C4-2B (cell line): ENCODE measurements around the gene TEDC2.

Experiments
- H3K27ac ChIP-seq: fragments of 450-650 bp; 2 replicates; pipeline ENCODE4 v1.5.1; 2017
- ZFX ChIP-seq: fragments of 450-650 bp; IDR thresholded peaks from 2 replicates; pipeline ENCODE4 v1.6.1; 2017
- TF ChIP-seq, protein P1 (sequence below): fragments of 450-650 bp; conservative IDR thresholded peaks from 2 replicates; pipeline ENCODE4 v1.5.1; 2017; ENCODE audit warnings: mild to moderate bottlenecking

TEDC2 gene

DNA sequence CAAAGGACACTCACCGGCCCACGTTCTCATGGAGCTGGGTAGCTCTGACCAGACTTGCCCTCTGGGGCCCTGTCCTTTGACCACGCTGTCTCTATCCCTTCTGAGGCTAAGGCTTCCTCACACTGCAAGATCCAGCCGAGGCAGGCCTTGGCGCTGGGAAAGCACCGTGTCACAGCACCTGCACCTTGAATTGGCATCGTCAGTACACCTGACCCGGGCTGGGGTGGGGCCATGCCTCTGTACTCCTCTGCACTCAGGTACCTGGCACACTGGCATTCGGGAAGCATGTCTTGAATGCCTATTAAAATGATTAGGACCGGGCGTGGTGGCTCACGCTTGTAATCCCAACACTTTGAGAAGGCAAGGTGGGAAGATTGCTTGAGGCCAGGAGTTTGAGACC is 21.0 kb downstream of the TEDC2 start:
- no peak overlapping the region for H3K27ac ChIP-seq
- TF ChIP-seq, protein P1, sequence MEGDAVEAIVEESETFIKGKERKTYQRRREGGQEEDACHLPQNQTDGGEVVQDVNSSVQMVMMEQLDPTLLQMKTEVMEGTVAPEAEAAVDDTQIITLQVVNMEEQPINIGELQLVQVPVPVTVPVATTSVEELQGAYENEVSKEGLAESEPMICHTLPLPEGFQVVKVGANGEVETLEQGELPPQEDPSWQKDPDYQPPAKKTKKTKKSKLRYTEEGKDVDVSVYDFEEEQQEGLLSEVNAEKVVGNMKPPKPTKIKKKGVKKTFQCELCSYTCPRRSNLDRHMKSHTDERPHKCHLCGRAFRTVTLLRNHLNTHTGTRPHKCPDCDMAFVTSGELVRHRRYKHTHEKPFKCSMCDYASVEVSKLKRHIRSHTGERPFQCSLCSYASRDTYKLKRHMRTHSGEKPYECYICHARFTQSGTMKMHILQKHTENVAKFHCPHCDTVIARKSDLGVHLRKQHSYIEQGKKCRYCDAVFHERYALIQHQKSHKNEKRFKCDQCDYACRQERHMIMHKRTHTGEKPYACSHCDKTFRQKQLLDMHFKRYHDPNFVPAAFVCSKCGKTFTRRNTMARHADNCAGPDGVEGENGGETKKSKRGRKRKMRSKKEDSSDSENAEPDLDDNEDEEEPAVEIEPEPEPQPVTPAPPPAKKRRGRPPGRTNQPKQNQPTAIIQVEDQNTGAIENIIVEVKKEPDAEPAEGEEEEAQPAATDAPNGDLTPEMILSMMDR, result no peak
- TF ChIP-seq ZFX, result no peak

DNA sequence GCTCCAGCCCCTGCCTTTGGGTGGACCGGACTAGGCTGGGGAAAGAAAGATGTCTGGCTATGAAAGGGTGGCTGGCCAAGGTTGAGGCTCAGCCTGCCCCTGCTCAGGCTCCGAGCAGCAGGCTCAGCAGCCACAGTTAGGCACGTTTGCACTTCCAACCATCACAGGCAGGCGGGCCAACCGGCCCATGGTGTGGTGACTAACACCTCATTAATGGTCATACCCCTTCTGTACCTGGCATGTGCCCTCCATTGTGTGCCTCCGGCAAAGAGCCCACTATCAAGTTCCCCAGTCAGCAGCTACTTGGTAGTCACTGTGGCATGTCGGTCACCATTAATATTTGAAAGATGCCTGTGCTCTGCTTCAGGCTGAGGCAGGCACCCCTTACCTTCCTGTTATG is 21.8 kb downstream of the TEDC2 start:
- no peak for TF ChIP-seq ZFX
- TF ChIP-seq, protein P1, result no peak
- H3K27ac ChIP-seq, result no peak overlapping the region

GRCh38 chr16:2482249-2482648 is 22.3 kb downstream of the TEDC2 start:
- TF ChIP-seq, protein P1, result no peak
- TF ChIP-seq ZFX, result no peak
- H3K27ac ChIP-seq, result no peak overlapping the region

DNA sequence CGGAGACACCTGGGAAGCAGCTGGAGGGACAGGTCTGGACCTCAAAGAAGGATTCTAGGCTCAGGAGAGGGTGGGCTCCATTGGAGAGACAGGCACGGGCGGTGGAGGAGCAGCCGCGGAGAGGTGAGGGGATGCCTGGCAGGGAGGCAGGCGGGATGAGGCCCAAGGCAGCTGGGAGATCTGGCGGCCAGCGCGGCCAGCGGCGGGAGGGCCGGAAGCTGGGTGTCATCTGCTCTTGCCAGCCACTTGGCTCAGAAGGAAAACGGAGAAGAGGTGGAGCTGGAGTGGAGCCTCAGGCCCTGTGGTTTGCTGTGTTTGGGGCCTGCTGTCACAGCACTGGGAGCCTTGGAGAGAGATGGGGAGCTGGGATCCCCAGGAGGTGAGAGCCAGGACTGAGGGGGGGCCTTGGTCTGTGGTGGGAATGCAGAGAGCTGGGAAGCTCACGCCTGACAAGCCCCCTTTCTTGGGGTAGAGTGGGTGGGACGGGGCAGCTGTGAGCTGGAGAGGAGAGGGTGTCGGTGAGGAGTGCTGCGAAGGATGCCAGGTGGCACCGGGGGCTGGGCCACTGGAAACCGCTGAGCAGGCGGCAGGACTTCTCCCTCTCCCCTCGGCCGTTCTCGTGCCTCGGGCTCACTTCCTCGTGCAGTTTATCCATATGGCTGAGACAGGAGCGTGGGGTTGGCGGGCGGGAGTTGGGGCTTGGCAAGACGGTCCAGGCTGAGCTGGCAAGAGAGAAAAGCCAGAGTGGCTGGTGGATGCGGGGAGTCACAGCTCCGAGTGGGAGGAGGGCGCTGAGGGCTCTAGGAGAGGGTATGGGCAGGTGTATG is 23.0 kb downstream of the TEDC2 start:
- H3K27ac ChIP-seq, result no peak overlapping the region
- no peak for TF ChIP-seq ZFX
- TF ChIP-seq, protein P1, result no peak

GRCh38 chr16:2483939-2484897 is 24.3 kb downstream of the TEDC2 start:
- H3K27ac ChIP-seq, result no peak overlapping the region
- TF ChIP-seq ZFX, result no peak
- TF ChIP-seq, protein P1, result no peak

DNA sequence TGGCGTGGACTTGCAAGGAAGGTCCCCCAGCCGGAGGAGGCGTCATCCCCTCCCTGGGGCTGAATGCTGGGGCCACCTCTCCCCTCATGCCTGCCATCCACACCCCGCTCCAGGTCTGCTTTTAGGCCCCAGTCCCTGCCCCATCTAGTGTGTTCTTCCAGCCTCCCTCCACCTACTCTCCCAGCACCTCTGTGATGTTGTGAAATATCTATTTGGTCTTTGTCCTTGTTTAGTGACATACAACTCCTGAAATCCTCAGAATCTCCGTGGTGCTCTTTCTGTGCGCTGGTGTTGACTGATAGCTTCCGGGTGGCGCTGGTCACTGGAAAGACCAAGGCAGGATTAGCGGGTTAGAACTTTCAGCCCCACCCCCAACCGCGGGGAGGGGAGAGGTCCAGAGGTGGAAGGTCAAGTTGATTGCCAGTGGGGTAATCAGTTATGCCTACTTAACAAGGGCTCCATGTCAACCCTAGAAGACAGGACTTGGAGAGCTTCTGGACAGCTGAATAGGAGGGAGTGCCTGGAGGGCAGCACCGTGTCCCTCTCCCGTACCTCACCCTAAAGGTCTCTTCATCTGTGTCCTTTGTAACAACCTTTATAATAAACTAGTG is 25.1 kb downstream of the TEDC2 start:
- TF ChIP-seq ZFX, result no peak
- TF ChIP-seq, protein P1, result no peak
- H3K27ac ChIP-seq, result no peak overlapping the region
